NCI-H82 treated with DMSO at 0.1 percent for 48 hours (cell line): Measurements from ENCODE around the gene HEPACAM2.
A peak's percentile ranks its signal among the peaks of the same experiment; 100 is the strongest.

Source experiments
- DNase-seq: peaks from one replicate; lab custom pipeline; 2025; ENCODE audit not compliant: unreplicated experiment; lab: John Stamatoyannopoulos, UW

HEPACAM2 gene

DNA sequence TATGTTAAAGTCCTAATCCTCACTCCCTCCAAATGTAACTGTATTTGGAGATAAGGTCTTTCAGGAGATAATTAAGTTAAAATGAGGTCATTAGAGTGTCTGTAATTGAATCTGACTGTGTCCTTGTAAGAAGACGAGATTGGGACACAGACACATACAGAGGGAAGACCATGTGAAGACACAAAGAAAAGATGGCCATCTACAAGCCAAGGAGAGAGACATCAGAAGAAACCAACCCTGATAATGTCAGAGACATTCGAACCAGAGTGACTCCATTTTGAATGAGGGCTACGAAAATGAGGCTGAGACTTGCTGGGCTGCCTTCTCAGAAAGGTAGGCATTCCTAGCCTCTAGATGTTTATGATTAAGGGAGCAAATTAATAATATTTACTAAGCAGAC, 77.5 kb downstream of the HEPACAM2 start:
- DNase-seq, result peak; percentile 37

DNA sequence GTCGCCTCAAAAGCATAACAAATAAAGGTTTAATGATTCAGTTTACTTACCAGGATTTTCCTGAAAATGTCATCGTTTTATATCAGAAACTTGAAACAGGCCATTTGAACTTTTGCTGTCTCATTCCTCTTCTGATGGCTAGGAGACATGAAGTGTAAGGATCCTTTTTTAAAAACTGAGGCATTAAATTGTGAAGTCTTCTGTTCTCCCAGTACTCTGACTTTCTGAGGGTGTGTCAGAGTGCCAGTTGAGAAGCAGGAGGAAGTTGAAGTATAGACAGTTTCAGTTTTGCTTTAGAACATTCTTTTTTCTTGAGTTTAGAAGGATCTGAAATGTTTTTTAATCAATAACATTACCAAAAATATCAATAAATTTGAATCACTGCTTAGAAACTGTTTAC, 78.1 kb downstream of the HEPACAM2 start, which contains the start of gene SAMD9L:
SAMD9L (minus strand) TSS at position 242 of the 400 bp plus-strand sequence. CDS start 12,414 bp downstream, outside the sequence.
- DNase-seq, result no peak

DNA sequence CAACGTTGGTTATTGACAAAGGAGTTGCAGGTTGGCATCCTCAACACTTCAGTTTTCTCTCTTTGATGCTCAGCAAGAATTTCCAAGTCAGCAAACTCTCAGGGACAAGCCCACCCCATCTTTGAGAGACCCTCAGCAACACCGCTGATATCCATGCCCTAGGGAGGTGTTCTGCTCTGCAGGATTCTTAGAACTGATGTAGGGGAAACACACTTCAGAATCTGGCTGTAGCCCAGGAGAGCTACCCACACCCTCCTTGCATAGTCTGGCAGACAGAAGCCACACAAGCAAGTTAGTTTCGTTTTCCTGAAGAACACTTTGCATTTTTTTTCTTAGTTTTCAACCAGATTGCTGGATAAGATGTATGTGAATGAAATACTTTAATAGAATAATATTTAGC, 78.9 kb downstream of the HEPACAM2 start:
- DNase-seq, result no peak

DNA sequence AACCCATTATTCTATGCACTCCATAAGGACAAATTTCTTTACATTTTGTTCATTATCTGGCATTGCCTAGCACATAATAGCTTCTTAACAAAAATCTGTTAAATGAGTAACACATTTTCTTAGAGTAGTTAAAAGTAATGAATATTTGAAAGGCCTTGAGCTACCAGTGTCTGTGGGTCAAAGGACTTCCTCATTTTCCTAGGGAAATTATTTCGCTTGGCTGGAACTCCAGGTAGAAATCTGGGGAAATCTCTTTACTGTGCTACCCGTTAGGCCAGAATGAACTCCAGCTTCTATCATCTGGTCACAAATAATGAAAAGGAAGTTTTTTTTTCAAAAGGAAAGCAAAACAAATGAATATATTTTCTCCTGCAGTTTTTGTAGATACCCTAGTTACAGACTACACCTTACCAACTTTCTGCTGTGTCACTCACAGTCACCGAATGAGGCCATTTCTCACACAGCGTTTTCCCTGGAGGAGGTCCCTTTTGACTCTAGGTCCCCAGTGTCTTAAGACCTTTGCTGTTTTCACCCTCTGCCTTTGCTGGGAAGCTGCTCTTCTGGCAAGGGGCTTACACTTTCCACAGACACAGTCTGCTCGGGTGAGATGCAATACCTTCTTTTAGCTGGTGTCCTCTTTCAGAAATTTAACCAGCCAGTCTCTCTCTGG, 79.7 kb downstream of the HEPACAM2 start:
- no peak for DNase-seq

DNA sequence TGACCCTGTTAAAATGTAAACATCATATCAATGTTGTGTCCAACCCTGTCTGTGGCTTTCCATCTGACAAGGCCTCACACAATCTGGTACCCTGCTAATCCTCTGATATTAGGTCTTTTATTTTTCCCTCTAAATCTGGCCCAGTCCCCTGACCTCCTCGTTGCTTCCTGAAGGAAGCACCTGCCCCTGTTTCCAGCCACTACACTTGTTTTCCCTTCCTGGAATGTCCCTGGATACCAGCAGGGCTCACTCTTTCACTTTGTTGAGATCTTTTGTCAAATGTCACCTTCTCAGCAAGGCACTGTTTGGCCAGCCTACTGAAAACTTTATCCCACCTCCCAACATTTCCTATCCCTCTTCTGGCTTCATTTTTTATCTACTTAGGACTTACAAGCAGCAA, 80.2 kb downstream of the HEPACAM2 start:
- peak; percentile 19 for DNase-seq

DNA sequence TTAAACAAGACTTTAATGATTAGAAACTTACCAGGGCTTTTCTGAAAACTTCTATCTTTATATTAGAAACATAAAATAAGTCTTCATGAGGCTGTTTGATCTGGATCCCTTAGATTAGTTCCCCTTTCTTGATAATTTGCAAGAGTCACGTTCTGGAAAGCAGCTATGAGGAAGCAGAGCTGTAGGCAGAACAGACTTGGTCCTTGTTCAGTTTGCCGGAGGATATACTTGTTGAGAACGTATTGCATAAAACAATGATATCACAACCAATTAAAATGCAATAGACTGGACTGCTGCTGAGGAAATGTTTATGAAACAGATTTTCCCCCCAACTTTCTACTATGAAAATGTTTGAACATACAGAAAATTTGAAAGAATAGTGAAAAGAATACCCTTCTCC, 80.9 kb downstream of the HEPACAM2 start:
- no peak for DNase-seq

DNA sequence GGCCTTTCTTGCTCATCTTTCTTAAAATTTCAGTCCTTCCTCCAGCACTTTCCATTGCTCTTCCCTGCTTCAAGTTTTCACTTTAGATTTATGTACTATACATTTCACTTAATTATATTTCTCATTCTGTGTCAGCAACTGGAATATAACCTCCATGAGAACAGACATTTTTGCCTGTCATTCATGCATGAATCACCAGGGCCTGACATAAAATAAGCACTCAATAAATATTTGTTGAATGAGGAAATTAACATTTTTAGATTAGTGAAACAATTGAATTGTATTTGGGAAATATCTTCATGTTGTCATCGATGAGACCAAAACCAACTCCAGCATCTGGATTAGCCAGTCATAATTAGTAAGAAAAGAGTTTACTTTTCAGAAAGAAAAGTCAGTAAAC, 84.1 kb downstream of the HEPACAM2 start:
- DNase-seq, result no peak

DNA sequence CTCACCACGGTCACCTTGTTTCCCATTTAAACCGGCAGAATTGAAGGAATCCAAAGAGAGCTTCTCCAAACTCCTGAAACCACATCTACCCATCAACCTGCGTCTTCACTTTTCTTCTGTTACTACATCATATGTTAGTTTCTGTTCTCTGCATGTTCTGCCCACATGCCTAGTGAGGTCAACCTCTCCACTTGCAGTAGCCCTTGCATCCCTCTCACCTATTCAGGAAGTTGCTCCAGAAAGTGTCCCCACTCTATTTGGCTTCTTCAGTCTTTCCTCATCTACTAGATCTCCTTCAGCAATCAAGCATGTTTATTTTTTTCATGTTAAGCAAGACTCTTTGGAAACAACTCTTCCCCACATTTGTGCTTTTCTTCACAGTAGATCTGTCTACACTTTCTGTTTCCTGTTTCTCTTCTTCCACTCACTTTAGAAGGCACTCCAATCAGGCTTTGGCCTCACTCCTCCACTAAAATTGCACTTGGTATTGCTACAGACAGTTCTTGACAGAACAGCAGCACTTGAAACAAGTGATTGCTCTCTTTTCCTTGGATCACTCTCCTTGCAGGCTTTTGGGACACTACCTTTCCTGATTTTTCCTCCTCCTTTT, 85.6 kb downstream of the HEPACAM2 start:
- DNase-seq, result no peak

DNA sequence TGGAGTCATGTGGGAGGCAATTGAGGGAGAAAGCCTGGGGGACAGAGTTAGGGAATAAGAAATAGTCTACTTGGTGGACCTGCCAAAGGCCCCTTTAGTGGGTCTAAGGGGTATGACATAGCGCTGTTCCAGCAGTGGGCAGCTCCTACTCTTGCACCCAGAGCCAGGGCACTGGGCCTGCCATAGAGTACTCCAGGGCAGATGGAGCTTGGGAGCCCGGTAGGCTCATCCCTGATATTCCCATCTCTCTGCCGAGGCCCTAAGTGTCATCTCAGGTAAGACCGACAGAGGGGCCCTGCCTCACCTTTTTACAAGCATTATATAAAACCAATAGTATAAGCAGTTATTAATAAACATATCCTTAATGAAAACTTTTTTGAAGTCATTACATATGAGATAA, 87.7 kb downstream of the HEPACAM2 start:
- DNase-seq, result no peak
